ENCODE results near the gene SLC22A17.

SLC22A17 gene

GRCh38 chr14:23364164-23365035 is 11.7 kb upstream of the SLC22A17 start:
- no peak for FAIRE-seq

GRCh38 chr14:23362200-23362599 is 9.5 kb upstream of the SLC22A17 start:
- DNase-seq (ENCODE audit: low spot score) (no peak), FAIRE-seq (no peak)

More at GRCh38 chr14:23364164-23365035, 11.7 kb upstream of the SLC22A17 start:
- DNase-seq (ENCODE audit: low spot score): no peak

GRCh38 chr14:23361763-23362162 is 9.1 kb upstream of the SLC22A17 start:
- FAIRE-seq: no peak
- no peak for DNase-seq (ENCODE audit: low spot score)

GRCh38 chr14:23361320-23361719 is 8.6 kb upstream of the SLC22A17 start:
- FAIRE-seq: no peak

GRCh38 chr14:23360496-23360895 is 7.8 kb upstream of the SLC22A17 start:
- FAIRE-seq: no peak
- no peak for DNase-seq (ENCODE audit: low spot score)

More at GRCh38 chr14:23361320-23361719, 8.6 kb upstream of the SLC22A17 start:
- no peak for DNase-seq (ENCODE audit: low spot score)

GRCh38 chr14:23359722-23360447 is 7.2 kb upstream of the SLC22A17 start:
- FAIRE-seq (no peak), DNase-seq (ENCODE audit: low spot score) (no peak)

- no peak for FAIRE-seq
Observed at GRCh38 chr14:23359167-23359626, 6.5 kb upstream of the SLC22A17 start.

GRCh38 chr14:23358553-23359166 is 6.0 kb upstream of the SLC22A17 start:
- FAIRE-seq (no peak), DNase-seq (ENCODE audit: low spot score) (no peak)

More at GRCh38 chr14:23359167-23359626, 6.5 kb upstream of the SLC22A17 start:
- DNase-seq (ENCODE audit: low spot score): no peak

- FAIRE-seq (no peak), DNase-seq (ENCODE audit: low spot score) (no peak)
Observed at GRCh38 chr14:23358042-23358441, 5.4 kb upstream of the SLC22A17 start.

GRCh38 chr14:23357261-23357660 is 4.6 kb upstream of the SLC22A17 start:
- no peak for DNase-seq (ENCODE audit: low spot score)
- FAIRE-seq: no peak

GRCh38 chr14:23356662-23357061 is 4.0 kb upstream of the SLC22A17 start:
- FAIRE-seq: no peak
- DNase-seq (ENCODE audit: low spot score): no peak

GRCh38 chr14:23355871-23356435 is 3.3 kb upstream of the SLC22A17 start:
- FAIRE-seq (no peak), DNase-seq (ENCODE audit: low spot score) (no peak)

- DNase-seq (ENCODE audit: low spot score) (no peak), FAIRE-seq (no peak)
Observed at GRCh38 chr14:23354990-23355389, 2.3 kb upstream of the SLC22A17 start.

GRCh38 chr14:23353433-23353780 is 720 bp upstream of the SLC22A17 start:
- DNase-seq (ENCODE audit: low spot score) (no peak), FAIRE-seq (no peak)

GRCh38 chr14:23351681-23352505 is 794 bp downstream of the SLC22A17 start:
- FAIRE-seq (no peak), DNase-seq (ENCODE audit: low spot score) (no peak)

- FAIRE-seq (no peak), DNase-seq (ENCODE audit: low spot score) (no peak)
Observed at GRCh38 chr14:23349156-23349845, 3.4 kb downstream of the SLC22A17 start.

- FAIRE-seq: no peak
Observed at GRCh38 chr14:23348297-23348655, 4.4 kb downstream of the SLC22A17 start.

GRCh38 chr14:23347406-23348296 is 5.0 kb downstream of the SLC22A17 start:
- FAIRE-seq: no peak
- DNase-seq (ENCODE audit: low spot score): no peak

More at GRCh38 chr14:23348297-23348655, 4.4 kb downstream of the SLC22A17 start:
- DNase-seq (ENCODE audit: low spot score): no peak

Measured in RCC 7860 (cell line).